Measurements from ENCODE around the gene PDE3A.
"Not testable (repeated sequence)": the region's sequence is repeated elsewhere in the genome, so short reads cannot be mapped to it uniquely, and the experiment has no call there.

Gene PDE3A

GRCh38 chr12:20375560-20375959 is 7.2 kb downstream of the PDE3A start:
- DNase-seq, result no peak

GRCh38 chr12:20376984-20377383 is 8.6 kb downstream of the PDE3A start:
- no peak for DNase-seq

GRCh38 chr12:20377750-20378149 is 9.4 kb downstream of the PDE3A start:
- no peak for DNase-seq

GRCh38 chr12:20382117-20382516 is 13.8 kb downstream of the PDE3A start:
- DNase-seq, result no peak

GRCh38 chr12:20383612-20384011 is 15.3 kb downstream of the PDE3A start:
- DNase-seq, result no peak

GRCh38 chr12:20384836-20385235 is 16.5 kb downstream of the PDE3A start:
- not testable (repeated sequence) for DNase-seq

- DNase-seq, result no peak
Measured at GRCh38 chr12:20390846-20391245, 22.5 kb downstream of the PDE3A start.

- no peak for DNase-seq
Measured at GRCh38 chr12:20392339-20392738, 24.0 kb downstream of the PDE3A start.

- no peak for DNase-seq
Measured at GRCh38 chr12:20393707-20394106, 25.4 kb downstream of the PDE3A start.

- DNase-seq, result no peak
Measured at GRCh38 chr12:20395791-20396550, 27.6 kb downstream of the PDE3A start.

- no peak for DNase-seq
Measured at GRCh38 chr12:20398686-20399085, 30.3 kb downstream of the PDE3A start.

GRCh38 chr12:20400003-20400402 is 31.7 kb downstream of the PDE3A start:
- no peak for DNase-seq

- DNase-seq, result no peak
Measured at GRCh38 chr12:20403230-20403629, 34.9 kb downstream of the PDE3A start.

GRCh38 chr12:20404576-20405346 is 36.4 kb downstream of the PDE3A start:
- DNase-seq, result no peak

GRCh38 chr12:20409607-20410377 is 41.5 kb downstream of the PDE3A start:
- no peak for DNase-seq

- no peak for DNase-seq
Measured at GRCh38 chr12:20410734-20411133, 42.4 kb downstream of the PDE3A start.

- DNase-seq, result no peak
Measured at GRCh38 chr12:20411345-20411744, 43.0 kb downstream of the PDE3A start.

GRCh38 chr12:20415028-20415427 is 46.7 kb downstream of the PDE3A start:
- no peak for DNase-seq

GRCh38 chr12:20415641-20416040 is 47.3 kb downstream of the PDE3A start:
- no peak for DNase-seq

- DNase-seq, result no peak
Measured at GRCh38 chr12:20420557-20420956, 52.2 kb downstream of the PDE3A start.

- DNase-seq, result no peak
Measured at GRCh38 chr12:20421421-20421820, 53.1 kb downstream of the PDE3A start.

GRCh38 chr12:20423557-20423956 is 55.2 kb downstream of the PDE3A start:
- DNase-seq, result no peak

GRCh38 chr12:20424841-20425240 is 56.5 kb downstream of the PDE3A start:
- DNase-seq, result no peak

GRCh38 chr12:20426191-20426590 is 57.9 kb downstream of the PDE3A start:
- DNase-seq, result no peak

Measured in activated naive CD4-positive, alpha-beta T cell (primary cell).